ENCODE measurements around the gene ASIC4. TPM values are rescaled to one million over a fixed set of nuclear protein-coding genes. Genes with fewer than 3 reads are reported as not detected.

The ASIC4 gene
- polyA plus RNA-seq, 2 of the 4 experiments (the other 2 are of a cell fraction), result 0.04 TPM; not detected in 1

DNA sequence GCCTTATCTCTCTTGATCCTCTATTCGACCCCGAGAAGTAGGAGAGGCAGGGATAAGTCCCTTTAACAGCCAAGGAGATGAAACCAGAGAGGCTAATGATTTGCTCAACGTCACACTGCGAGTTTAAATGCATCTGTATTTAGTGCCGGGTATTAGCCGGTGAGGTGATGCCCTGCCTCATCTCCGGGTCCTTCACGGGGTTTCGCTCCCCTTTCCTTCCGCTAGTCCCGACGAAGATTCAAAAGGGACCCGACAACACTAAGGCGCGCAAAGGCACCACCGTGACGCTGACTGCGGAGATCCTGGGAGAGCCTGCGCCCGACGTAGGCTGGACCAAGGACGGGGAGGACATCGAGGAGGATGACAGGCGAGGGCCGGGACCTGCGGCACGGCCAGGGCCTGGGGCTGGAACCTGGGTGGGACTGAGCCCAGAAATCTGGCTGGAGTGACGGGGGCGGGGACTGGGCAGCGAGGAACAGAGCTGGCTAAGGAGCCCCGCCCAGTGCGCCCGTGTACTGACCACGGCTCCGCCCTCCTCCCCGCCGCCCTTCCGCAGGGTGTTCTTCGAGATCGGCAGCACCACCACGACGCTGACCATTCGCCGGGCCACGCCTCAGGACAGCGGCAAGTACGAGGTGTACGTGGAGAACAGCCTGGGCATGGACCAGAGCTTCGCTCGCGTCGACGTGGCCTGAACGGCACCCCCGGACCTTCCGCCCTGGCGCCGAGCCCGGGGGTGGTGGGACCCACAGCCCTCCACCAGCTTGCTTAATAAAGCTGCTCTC lies 16.6 kb upstream of the ASIC4 start:
- POLR2A ChIA-PET, result interaction anchor here (0.6 to 2.0 kb wide), 12 partner anchors 9 to 110 kb away, joined by 3 to 24 read pairs (median 6); partner anchors contain the start of genes DNPEP, OBSL1 and STK11IP
- H3K27ac ChIP-seq, result peak overlapping the region; percentile 84 to 91
- peaks cover 22% of the 10 kb centered on the region; the same call in 2 of the 3 replicates for H3K4me1 ChIP-seq
- no peak for TF ChIP-seq EHF (CRISPR knock-in tag; IDR thresholded peaks at IDR 0.05)
- TF ChIP-seq, protein P1, sequence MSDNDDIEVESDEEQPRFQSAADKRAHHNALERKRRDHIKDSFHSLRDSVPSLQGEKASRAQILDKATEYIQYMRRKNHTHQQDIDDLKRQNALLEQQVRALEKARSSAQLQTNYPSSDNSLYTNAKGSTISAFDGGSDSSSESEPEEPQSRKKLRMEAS (IDR thresholded peaks at IDR 0.05), result peak; percentile 79
- no peak for TF ChIP-seq ZSCAN20 (CRISPR knock-in tag; IDR thresholded peaks at IDR 0.05)
- TF ChIP-seq, protein P2, sequence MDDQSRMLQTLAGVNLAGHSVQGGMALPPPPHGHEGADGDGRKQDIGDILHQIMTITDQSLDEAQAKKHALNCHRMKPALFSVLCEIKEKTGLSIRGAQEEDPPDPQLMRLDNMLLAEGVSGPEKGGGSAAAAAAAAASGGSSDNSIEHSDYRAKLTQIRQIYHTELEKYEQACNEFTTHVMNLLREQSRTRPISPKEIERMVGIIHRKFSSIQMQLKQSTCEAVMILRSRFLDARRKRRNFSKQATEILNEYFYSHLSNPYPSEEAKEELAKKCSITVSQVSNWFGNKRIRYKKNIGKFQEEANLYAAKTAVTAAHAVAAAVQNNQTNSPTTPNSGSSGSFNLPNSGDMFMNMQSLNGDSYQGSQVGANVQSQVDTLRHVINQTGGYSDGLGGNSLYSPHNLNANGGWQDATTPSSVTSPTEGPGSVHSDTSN (IDR thresholded peaks at IDR 0.05), result no peak
- no peak for TF ChIP-seq FOSB (CRISPR knock-in tag; IDR thresholded peaks at IDR 0.05)
- no peak for TF ChIP-seq RNF2 (IDR thresholded peaks at IDR 0.05; ENCODE audit: borderline replicate concordance, low read depth)
- TF ChIP-seq CHD4 (IDR thresholded peaks at IDR 0.05; ENCODE audit: borderline replicate concordance), result no peak
- peak; percentile 63 for TF ChIP-seq POLR2A (IDR thresholded peaks at IDR 0.05; ENCODE audit: low read length)
- TF ChIP-seq EP300 (IDR thresholded peaks at IDR 0.05), result no peak
- TF ChIP-seq CBX2 (IDR thresholded peaks at IDR 0.05; ENCODE audit: borderline replicate concordance, low read depth), result no peak
- TF ChIP-seq, protein P3, sequence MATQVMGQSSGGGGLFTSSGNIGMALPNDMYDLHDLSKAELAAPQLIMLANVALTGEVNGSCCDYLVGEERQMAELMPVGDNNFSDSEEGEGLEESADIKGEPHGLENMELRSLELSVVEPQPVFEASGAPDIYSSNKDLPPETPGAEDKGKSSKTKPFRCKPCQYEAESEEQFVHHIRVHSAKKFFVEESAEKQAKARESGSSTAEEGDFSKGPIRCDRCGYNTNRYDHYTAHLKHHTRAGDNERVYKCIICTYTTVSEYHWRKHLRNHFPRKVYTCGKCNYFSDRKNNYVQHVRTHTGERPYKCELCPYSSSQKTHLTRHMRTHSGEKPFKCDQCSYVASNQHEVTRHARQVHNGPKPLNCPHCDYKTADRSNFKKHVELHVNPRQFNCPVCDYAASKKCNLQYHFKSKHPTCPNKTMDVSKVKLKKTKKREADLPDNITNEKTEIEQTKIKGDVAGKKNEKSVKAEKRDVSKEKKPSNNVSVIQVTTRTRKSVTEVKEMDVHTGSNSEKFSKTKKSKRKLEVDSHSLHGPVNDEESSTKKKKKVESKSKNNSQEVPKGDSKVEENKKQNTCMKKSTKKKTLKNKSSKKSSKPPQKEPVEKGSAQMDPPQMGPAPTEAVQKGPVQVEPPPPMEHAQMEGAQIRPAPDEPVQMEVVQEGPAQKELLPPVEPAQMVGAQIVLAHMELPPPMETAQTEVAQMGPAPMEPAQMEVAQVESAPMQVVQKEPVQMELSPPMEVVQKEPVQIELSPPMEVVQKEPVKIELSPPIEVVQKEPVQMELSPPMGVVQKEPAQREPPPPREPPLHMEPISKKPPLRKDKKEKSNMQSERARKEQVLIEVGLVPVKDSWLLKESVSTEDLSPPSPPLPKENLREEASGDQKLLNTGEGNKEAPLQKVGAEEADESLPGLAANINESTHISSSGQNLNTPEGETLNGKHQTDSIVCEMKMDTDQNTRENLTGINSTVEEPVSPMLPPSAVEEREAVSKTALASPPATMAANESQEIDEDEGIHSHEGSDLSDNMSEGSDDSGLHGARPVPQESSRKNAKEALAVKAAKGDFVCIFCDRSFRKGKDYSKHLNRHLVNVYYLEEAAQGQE (IDR thresholded peaks at IDR 0.05), result no peak
- TF ChIP-seq CBX8 (IDR thresholded peaks at IDR 0.05), result no peak
- TF ChIP-seq, protein P4, sequence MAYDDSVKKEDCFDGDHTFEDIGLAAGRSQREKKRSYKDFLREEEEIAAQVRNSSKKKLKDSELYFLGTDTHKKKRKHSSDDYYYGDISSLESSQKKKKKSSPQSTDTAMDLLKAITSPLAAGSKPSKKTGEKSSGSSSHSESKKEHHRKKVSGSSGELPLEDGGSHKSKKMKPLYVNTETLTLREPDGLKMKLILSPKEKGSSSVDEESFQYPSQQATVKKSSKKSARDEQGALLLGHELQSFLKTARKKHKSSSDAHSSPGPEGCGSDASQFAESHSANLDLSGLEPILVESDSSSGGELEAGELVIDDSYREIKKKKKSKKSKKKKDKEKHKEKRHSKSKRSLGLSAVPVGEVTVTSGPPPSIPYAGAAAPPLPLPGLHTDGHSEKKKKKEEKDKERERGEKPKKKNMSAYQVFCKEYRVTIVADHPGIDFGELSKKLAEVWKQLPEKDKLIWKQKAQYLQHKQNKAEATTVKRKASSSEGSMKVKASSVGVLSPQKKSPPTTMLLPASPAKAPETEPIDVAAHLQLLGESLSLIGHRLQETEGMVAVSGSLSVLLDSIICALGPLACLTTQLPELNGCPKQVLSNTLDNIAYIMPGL (CRISPR knock-in tag; IDR thresholded peaks at IDR 0.05; ENCODE audit: borderline replicate concordance), result no peak
- no peak for TF ChIP-seq KDM1A (IDR thresholded peaks at IDR 0.05; ENCODE audit: low read depth)
- TF ChIP-seq GATA3 (IDR thresholded peaks at IDR 0.05; ENCODE audit: borderline replicate concordance), result 0 out of 2 replicates have a peak, but pooled peaks have one; percentile 13
- no peak for TF ChIP-seq MAZ (IDR thresholded peaks at IDR 0.05; ENCODE audit: borderline replicate concordance, low read depth, low read length)
- TF ChIP-seq KDM5A (IDR thresholded peaks at IDR 0.05), result no peak
- TF ChIP-seq, protein P5, sequence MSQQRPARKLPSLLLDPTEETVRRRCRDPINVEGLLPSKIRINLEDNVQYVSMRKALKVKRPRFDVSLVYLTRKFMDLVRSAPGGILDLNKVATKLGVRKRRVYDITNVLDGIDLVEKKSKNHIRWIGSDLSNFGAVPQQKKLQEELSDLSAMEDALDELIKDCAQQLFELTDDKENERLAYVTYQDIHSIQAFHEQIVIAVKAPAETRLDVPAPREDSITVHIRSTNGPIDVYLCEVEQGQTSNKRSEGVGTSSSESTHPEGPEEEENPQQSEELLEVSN (IDR thresholded peaks at IDR 0.05; ENCODE audit: borderline replicate concordance, low read depth), result peak; percentile 72
- no peak for TF ChIP-seq RAD21 (conservative IDR thresholded peaks at IDR 0.05 in 1 of 2, IDR thresholded peaks at IDR 0.05 in 1 of 2)
- 0 out of 2 replicates have a peak, but pooled peaks have one; percentile 48 for TF ChIP-seq TFCP2L1 (CRISPR knock-in tag; IDR thresholded peaks at IDR 0.05)
- TF ChIP-seq JUN (IDR thresholded peaks at IDR 0.05), result peak in 1 of 2 experiments; percentile 26; a peak in 2 of 5 replicates
- no peak for TF ChIP-seq FOXS1 (CRISPR knock-in tag; IDR thresholded peaks at IDR 0.05)
- TF ChIP-seq ZNF302 (CRISPR knock-in tag; IDR thresholded peaks at IDR 0.05), result no peak
- no peak for TF ChIP-seq POLR2AphosphoS2 (conservative IDR thresholded peaks at IDR 0.05; ENCODE audit: low read length)
- TF ChIP-seq TP53 (CRISPR knock-in tag; IDR thresholded peaks at IDR 0.05), result no peak
- TF ChIP-seq NPAS2 (CRISPR knock-in tag; IDR thresholded peaks at IDR 0.05; ENCODE audit: borderline replicate concordance), result no peak
- ATAC-seq (peak; percentile 76 to 87), DNase-seq (ENCODE audit: low read depth in 1 of 2, low spot score in 1 of 2) (peak; percentile 85 to 88), FAIRE-seq (no peak)
- 23% methylated on average over 42 of the region's 59 CpGs for WGBS (ENCODE audit: missing lambda C conversion rate)
- CTCF ChIA-PET, result interaction anchor here (3.2 to 89.4 kb wide), 3 partner anchors 9 to 95 kb away, joined by 8 to 3291 read pairs (median 3291); partner anchors contain the start of genes ASIC4, CHPF, GMPPA and SPEG
- H3K4me3 ChIP-seq, result peak overlapping the region; percentile 75
- peak overlapping the region; percentile 83 for H3K4me2 ChIP-seq
- no peaks in the 10 kb centered on the region for H3K9me3 ChIP-seq
